ENCODE results near the gene TMEM138. TPM values are rescaled to one million over a fixed set of nuclear protein-coding genes. Genes with fewer than 3 reads are reported as not detected.

Gene TMEM138
- total RNA-seq, 4 donors from 2014 or later = 9.4 to 18.4 (median 13.9) TPM

DNA sequence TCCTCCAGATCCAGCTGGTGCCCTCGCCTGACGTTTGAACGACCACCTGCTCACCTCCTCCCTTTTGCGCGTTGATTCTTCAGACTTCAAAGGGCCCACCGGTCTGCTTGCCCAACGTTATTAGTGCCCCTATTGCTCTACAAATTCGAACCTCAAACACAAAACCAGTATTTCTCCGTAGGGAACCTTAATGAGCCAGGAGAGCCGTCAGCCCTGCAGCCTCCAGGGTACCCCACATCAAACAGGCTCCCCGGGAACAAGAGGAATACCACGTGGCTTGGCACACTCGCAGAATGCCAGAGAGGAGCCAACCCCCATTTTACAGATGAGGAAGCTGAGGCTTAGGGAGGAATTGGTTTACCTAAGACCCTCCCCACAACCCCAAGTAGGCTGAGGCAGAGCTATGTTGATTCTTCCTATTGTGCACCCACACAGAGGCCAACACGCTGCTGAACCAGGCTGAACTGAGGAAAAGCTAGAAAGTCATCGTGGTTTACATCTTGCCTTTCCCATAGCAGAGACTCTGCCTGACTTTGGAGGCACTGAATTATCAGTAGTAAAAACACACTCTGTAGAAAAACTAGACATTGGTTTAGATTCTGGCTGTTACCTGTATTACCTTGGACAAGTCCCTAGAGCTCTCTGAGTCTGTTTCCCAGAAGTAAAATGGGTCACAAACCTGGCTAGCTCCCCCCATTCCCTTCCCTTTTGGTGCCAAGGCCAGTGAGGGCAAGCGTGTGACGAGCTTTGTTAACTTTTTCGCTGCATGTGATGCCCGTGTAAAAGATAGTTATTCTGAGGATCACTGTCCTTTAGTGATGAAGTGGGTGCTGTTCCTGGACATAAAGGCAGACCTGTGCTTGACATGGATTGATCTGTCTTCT, 28.4 kb upstream of the TMEM138 start:
- H3K27ac ChIP-seq = peak overlapping the region; percentile 93 to 99 (median 97)
- in situ Hi-C loops (cut with MboI; ENCODE audit: low sequenced_read_pairs in 4 of 4) = no loop called here
- H3K4me1 ChIP-seq = peaks cover 27 to 35% of the 10 kb centered on the region in 2 donors
- H3K27me3 ChIP-seq = no peaks in the 10 kb centered on the region
- intact Hi-C loops (cut with DNase I; ENCODE audit: low total_unique reads) = loop anchor here (1.0 to 2.0 kb wide), 2 partner anchors 28 to 247 kb away; partner anchors contain the start of genes CYB561A3 and SYT7
- TF ChIP-seq POLR2A (IDR thresholded peaks at IDR 0.05) = no peak
- TF ChIP-seq, protein P1, sequence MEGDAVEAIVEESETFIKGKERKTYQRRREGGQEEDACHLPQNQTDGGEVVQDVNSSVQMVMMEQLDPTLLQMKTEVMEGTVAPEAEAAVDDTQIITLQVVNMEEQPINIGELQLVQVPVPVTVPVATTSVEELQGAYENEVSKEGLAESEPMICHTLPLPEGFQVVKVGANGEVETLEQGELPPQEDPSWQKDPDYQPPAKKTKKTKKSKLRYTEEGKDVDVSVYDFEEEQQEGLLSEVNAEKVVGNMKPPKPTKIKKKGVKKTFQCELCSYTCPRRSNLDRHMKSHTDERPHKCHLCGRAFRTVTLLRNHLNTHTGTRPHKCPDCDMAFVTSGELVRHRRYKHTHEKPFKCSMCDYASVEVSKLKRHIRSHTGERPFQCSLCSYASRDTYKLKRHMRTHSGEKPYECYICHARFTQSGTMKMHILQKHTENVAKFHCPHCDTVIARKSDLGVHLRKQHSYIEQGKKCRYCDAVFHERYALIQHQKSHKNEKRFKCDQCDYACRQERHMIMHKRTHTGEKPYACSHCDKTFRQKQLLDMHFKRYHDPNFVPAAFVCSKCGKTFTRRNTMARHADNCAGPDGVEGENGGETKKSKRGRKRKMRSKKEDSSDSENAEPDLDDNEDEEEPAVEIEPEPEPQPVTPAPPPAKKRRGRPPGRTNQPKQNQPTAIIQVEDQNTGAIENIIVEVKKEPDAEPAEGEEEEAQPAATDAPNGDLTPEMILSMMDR (IDR thresholded peaks at IDR 0.05 in 4 of 5, conservative IDR thresholded peaks at IDR 0.05 in 1 of 5) = peak in 1 of 5 experiments; percentile 5
- peaks cover 0 to 20% of the 10 kb centered on the region in 2 donors for H3K36me3 ChIP-seq
- H3K9me3 ChIP-seq = no peaks in the 10 kb centered on the region
- ATAC-seq (no peak), DNase-seq (peak in 1 of 2 donors; percentile 12)
- H3K4me3 ChIP-seq = peak overlapping the region; percentile 89 to 100 (median 98)

GRCh38 chr11:61334434-61335354, 27.5 kb upstream of the TMEM138 start:
- in situ Hi-C loops (cut with MboI; ENCODE audit: low sequenced_read_pairs in 4 of 4) = loop anchor here (5.0 kb wide), 1 partner anchor 53 kb away; no protein-coding TSS in a partner anchor
- DNase-seq (no peak), ATAC-seq (no peak)
- H3K4me3 ChIP-seq = no peak overlapping the region
- H3K27ac ChIP-seq = peak overlapping the region in 2 of 4 donors; percentile 12 to 99
- H3K27me3 ChIP-seq = no peaks in the 10 kb centered on the region
- peaks cover 27 to 28% of the 10 kb centered on the region in 2 donors for H3K4me1 ChIP-seq
- intact Hi-C loops (cut with DNase I; ENCODE audit: low total_unique reads) = no loop called here
- peaks cover 0 to 13% of the 10 kb centered on the region in 2 donors for H3K36me3 ChIP-seq
- TF ChIP-seq, protein P1 (IDR thresholded peaks at IDR 0.05 in 4 of 5, conservative IDR thresholded peaks at IDR 0.05 in 1 of 5) = no peak
- no peak for TF ChIP-seq POLR2A (IDR thresholded peaks at IDR 0.05)
- no peaks in the 10 kb centered on the region for H3K9me3 ChIP-seq

GRCh38 chr11:61335355-61335710, 26.8 kb upstream of the TMEM138 start:
- DNase-seq (no peak), ATAC-seq (no peak)
- in situ Hi-C loops (cut with MboI; ENCODE audit: low sequenced_read_pairs in 4 of 4) (loop anchor here (5.0 kb wide), 1 partner anchor 52 kb away; no protein-coding TSS in a partner anchor), intact Hi-C loops (cut with DNase I; ENCODE audit: low total_unique reads) (no loop called here)
- peaks cover 0 to 8% of the 10 kb centered on the region in 2 donors for H3K36me3 ChIP-seq
- H3K4me1 ChIP-seq = peaks cover 25 to 27% of the 10 kb centered on the region in 2 donors
- no peaks in the 10 kb centered on the region for H3K9me3 ChIP-seq
- H3K27me3 ChIP-seq = no peaks in the 10 kb centered on the region
- H3K27ac ChIP-seq = peak overlapping the region in 1 of 4 donors; percentile 72
- no peak for TF ChIP-seq POLR2A (IDR thresholded peaks at IDR 0.05)
- TF ChIP-seq, protein P1 (IDR thresholded peaks at IDR 0.05 in 4 of 5, conservative IDR thresholded peaks at IDR 0.05 in 1 of 5) = no peak
- no peak overlapping the region for H3K4me3 ChIP-seq

- in situ Hi-C loops (cut with MboI; ENCODE audit: low sequenced_read_pairs in 4 of 4) (loop anchor here (5.0 kb wide), 1 partner anchor 51 kb away; no protein-coding TSS in a partner anchor), intact Hi-C loops (cut with DNase I; ENCODE audit: low total_unique reads) (loop anchor here (1.0 kb wide), 1 partner anchor 49 kb away; no protein-coding TSS in a partner anchor)
- ATAC-seq = peak; percentile 34 to 58
- Histone ChIP-seq H3K4me1 (peaks cover 15 to 24% of the 10 kb centered on the region in 2 donors), H3K9me3 (no peaks in the 10 kb centered on the region), H3K27me3 (no peaks in the 10 kb centered on the region), H3K27ac (peak overlapping the region; percentile 43 to 72 (median 62)), H3K4me3 (no peak overlapping the region), H3K36me3 (peaks cover 0 to 8% of the 10 kb centered on the region in 2 donors)
- no peak for TF ChIP-seq POLR2A (IDR thresholded peaks at IDR 0.05)
- TF ChIP-seq, protein P1 (IDR thresholded peaks at IDR 0.05 in 4 of 5, conservative IDR thresholded peaks at IDR 0.05 in 1 of 5) = peak; percentile 93 to 100 (median 98)
- peak; percentile 52 to 80 for DNase-seq
Measured at GRCh38 chr11:61336171-61336935, 25.8 kb upstream of the TMEM138 start.

Data from gastrocnemius medialis (tissue), 4 donors.